Stomach (tissue), 9 donors: Measurements from ENCODE around the gene DPM3. TPM values are rescaled to one million over a fixed set of nuclear protein-coding genes. Genes with fewer than 3 reads are reported as not detected.
"Not testable (repeated sequence)": the region's sequence is repeated elsewhere in the genome, so short reads cannot be mapped to it uniquely, and the experiment has no call there.

ENCODE experiments used
- DNase-seq, 2 donors: peaks; one replicate each; pipeline versions ENCODE4 v3.0.0 to v3.0.0-alpha.2; 2013 to 2019
- H3K27ac ChIP-seq, 5 donors: fragments of 200-600 bp in 4 of 5; sonication (generic) in 4 of 5; one replicate each; pipeline ENCODE4 v1.5.1; 2013 to 2019; ENCODE audit warnings: mild to moderate bottlenecking in 1 of 5, moderate library complexity in 1 of 5
- H3K27me3 ChIP-seq, 3 donors: fragments of 200-600 bp; sonication (generic); one replicate each; pipeline ENCODE4 v1.5.1; 2017 to 2019; ENCODE audit warnings: mixed run types in 1 of 3
- H3K36me3 ChIP-seq, 4 donors: fragments of 200-600 bp; sonication (generic); 1 replicate in 3 of 4; 2 replicates in 1 of 4; pipeline ENCODE4 v1.5.1; 2016 to 2019
- H3K4me1 ChIP-seq, 4 donors: fragments of 200-600 bp; sonication (generic); one replicate each; pipeline ENCODE4 v1.5.1; 2016 to 2019
- H3K4me3 ChIP-seq, 4 donors: fragments of 200-600 bp; sonication (generic) in 3 of 4; one replicate each; pipeline ENCODE4 v1.5.1; 2016 to 2019; ENCODE audit warnings: mild to moderate bottlenecking in 1 of 4
- H3K9me3 ChIP-seq, 4 donors: fragments of 200-600 bp; sonication (generic); one replicate each; pipeline ENCODE4 v1.5.1; 2016 to 2019
- CTCF ChIP-seq, 7 experiments: fragments of 450-650 bp in 4 of 7; fragments of 200-600 bp in 3 of 7; sonication (generic) in 3 of 7; IDR thresholded peaks; one replicate each; pipeline ENCODE4 v1.5.1; 2016 to 2019; ENCODE audit warnings: antibody characterized with exemption in 7 of 7, control low read depth in 2 of 7, mild to moderate bottlenecking in 1 of 7
- EP300 ChIP-seq: sonication (generic); formaldehyde crosslinking; IDR thresholded peaks from one replicate; pipeline ENCODE4 v1.6.1; 2017; ENCODE audit warnings: antibody characterized with exemption
- POLR2A ChIP-seq, 4 donors: fragments of 450-650 bp; IDR thresholded peaks; one replicate each; pipeline ENCODE4 v1.6.1; 2016; ENCODE audit warnings: antibody characterized with exemption in 4 of 4, control low read depth in 2 of 4, mild to moderate bottlenecking in 1 of 4, moderate library complexity in 1 of 4
- POLR2AphosphoS5 ChIP-seq, 3 donors: sonication (generic); formaldehyde crosslinking; IDR thresholded peaks; one replicate each; pipeline ENCODE4 v1.6.1; 2016; ENCODE audit warnings: antibody characterized with exemption in 3 of 3
- WGBS, 5 donors: extraction: QIAGEN DNeasy Blood & Tissue Kit in 3 of 5; methylation state at CpG; one replicate each; pipeline versions ENCODE4 v1.1.5 to v1.1.7; 2013 to 2018; 5-methylcytosine and 5-hydroxymethylcytosine counted together
- intact Hi-C: fragments of 100-400 bp; cut with DNase I; formaldehyde crosslinking; loops from one replicate; pipeline ENCODE4 v1.15.1; 2023; ENCODE audit warnings: low total_unique reads
- polyA plus RNA-seq, 3 donors: library from polyadenylated mRNA; stranded (reverse); fragments of 200-250 nt; gene quantifications; one replicate each; pipeline ENCODE4 v1.2.3, GENCODE V29; 2013
- total RNA-seq, 5 donors: library from RNA; depleted of rRNA; stranded (reverse); fragments of >200 nt; gene quantifications; one replicate each; pipeline versions ENCODE4 v1.1.0 to v1.2.3, GENCODE V29; 2014 to 2016
- donor health status: healthy with polysubstance abuse.
- donor health status: Bipolar disorder and iron deficiency.
- donor health status: healthy.

Gene DPM3
- total and polyA plus RNA-seq, 8 donors = 13.3 to 301 (median 51.3) TPM; not detected in 1

DNA sequence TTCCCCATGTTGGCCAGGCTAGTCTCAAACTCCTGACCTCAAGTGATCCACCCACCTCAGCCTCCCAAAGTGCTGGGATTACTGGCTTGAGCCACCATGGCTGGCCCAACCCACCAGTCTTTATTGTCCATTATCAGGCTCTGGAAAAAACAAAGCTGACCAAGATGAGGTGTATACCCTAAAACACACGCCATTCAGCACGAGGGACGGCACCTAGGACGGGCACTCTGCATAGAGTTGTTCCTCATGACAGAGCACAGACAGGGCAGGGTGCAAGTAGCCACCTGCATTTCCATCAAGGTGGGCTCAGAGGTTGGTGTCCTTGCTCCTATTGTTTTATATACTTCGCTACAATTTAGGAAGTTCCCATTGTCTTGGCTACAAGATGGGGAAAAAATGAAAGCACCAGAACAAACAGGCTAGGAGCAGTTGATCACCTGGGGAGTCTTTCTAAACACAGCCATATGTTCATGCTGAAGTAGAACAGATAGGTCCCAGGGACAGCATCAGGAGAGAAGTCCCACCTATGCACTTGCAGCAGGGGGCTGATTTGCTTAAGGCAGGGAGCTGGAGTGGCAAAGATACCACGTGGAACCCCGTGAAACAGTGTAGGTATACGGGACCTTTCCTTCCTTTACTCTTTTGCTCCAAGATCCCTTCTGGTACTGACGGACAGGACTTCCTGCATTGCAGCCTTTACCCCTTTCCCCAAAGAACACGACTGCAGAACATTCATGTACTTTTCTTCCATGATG is 28.3 kb upstream of the DPM3 start:
- WGBS, 5 donors = 77 to 86% (median 81%) methylated on average over 10 of the region's 10 CpGs
- no peaks in the 10 kb centered on the region for H3K9me3 ChIP-seq

GRCh38 chr1:155168105-155168445 is 27.7 kb upstream of the DPM3 start:
- H3K9me3 ChIP-seq, H3K4me3 ChIP-seq, DNase-seq, H3K27ac ChIP-seq, H3K27me3 ChIP-seq: not testable (repeated sequence)
- Histone ChIP-seq H3K36me3 (peaks cover 6 to 26% (median 25%) of the 10 kb centered on the region in 4 donors), H3K4me1 (peaks cover 20 to 43% (median 29%) of the 10 kb centered on the region in 4 donors)
- peak in 1 of 7 experiments; percentile 5 for TF ChIP-seq CTCF (IDR thresholded peaks at IDR 0.05)
- intact Hi-C loops = loop anchor here (5.0 kb wide), 1 partner anchor 76 kb away; no protein-coding TSS in a partner anchor
- WGBS, 5 donors = 26 to 46% (median 42%) methylated on average over 4 of the region's 4 CpGs

More for the DNA sequence above, 28.3 kb upstream of the DPM3 start:
- Histone ChIP-seq H3K27ac (no peak overlapping the region), H3K27me3 (peaks cover 0 to 6% (median 0%) of the 10 kb centered on the region in 3 donors), H3K36me3 (peaks cover 6 to 26% (median 25%) of the 10 kb centered on the region in 4 donors), H3K4me1 (peaks cover 25 to 48% (median 33%) of the 10 kb centered on the region in 4 donors), H3K4me3 (no peak overlapping the region)
- DNase-seq = no peak
- intact Hi-C loops = loop anchor here (5.0 kb wide), 1 partner anchor 76 kb away; no protein-coding TSS in a partner anchor
- TF ChIP-seq EP300 = no peak
- no peak for TF ChIP-seq POLR2A (IDR thresholded peaks at IDR 0.05)
- no peak for TF ChIP-seq CTCF (IDR thresholded peaks at IDR 0.05)
- TF ChIP-seq POLR2AphosphoS5 (IDR thresholded peaks at IDR 0.05) = no peak

- Histone ChIP-seq H3K4me3 (peak overlapping the region in 2 of 4 donors; percentile 7 to 24), H3K4me1 (peaks cover 19 to 39% (median 26%) of the 10 kb centered on the region in 4 donors)
- TF ChIP-seq POLR2AphosphoS5 (IDR thresholded peaks at IDR 0.05) (peak in 1 of 3 donors; percentile 71), CTCF (IDR thresholded peaks at IDR 0.05) (peak in 5 of 7 experiments; percentile 68 to 96 (median 82)), EP300 (no peak), POLR2A (IDR thresholded peaks at IDR 0.05) (no peak)
These were observed 27.1 kb upstream of the DPM3 start for GRCh38 chr1:155167166-155168104.

More at GRCh38 chr1:155167166-155168104, 27.1 kb upstream of the DPM3 start:
- Histone ChIP-seq H3K27me3 (peaks cover 0 to 5% (median 0%) of the 10 kb centered on the region in 3 donors), H3K36me3 (peaks cover 6 to 26% (median 25%) of the 10 kb centered on the region in 4 donors), H3K27ac (peak overlapping the region; percentile 41 to 74 (median 57)), H3K9me3 (no peaks in the 10 kb centered on the region)
- DNase-seq = peak; percentile 92 to 95
- 4 to 8% (median 5%) methylated on average over 24 to 28 of the region's 28 CpGs for WGBS, 5 donors
- intact Hi-C loops = loop anchor here (5.0 kb wide), 1 partner anchor 75 kb away; no protein-coding TSS in a partner anchor
